Adrenal gland (tissue), 5 donors: ENCODE data around the gene PLK5.

ENCODE experiments used
- CTCF ChIP-seq, 6 experiments: fragments of 450-650 bp in 4 of 6; fragments of 200-600 bp in 2 of 6; sonication (generic) in 1 of 6; IDR thresholded peaks; 1 replicate in 5 of 6; 2 replicates in 1 of 6; pipeline versions ENCODE4 v1.5.1 to v1.8.0; 2016 to 2021; ENCODE audit warnings: antibody characterized with exemption in 6 of 6, mild to moderate bottlenecking in 2 of 6, moderate library complexity in 1 of 6
- POLR2A ChIP-seq, 2 donors: fragments of 450-650 bp; IDR thresholded peaks; one replicate each; pipeline ENCODE4 v1.6.1; 2017; ENCODE audit warnings: antibody characterized with exemption in 2 of 2, mild to moderate bottlenecking in 2 of 2, moderate library complexity in 1 of 2
- donor health status: DM: no; HTN: no; CAD: no.

- TF ChIP-seq CTCF (IDR thresholded peaks at IDR 0.05) (no peak), POLR2A (IDR thresholded peaks at IDR 0.05) (no peak)
Measured at GRCh38 chr19:1526066-1526778, 2.3 kb downstream of the PLK5 start.
